Adipocyte (in vitro differentiated cells): ENCODE results near the gene FHOD1.

Experiments
- DNase-seq: peaks from one replicate; pipeline ENCODE4 v3.0.0-alpha.2; 2015; ENCODE audit warnings: low read depth
- H3K27me3 ChIP-seq: replicated peaks from 2 replicates; pipeline ENCODE4 v1.7.0; 2013; ENCODE audit warnings: mild to moderate bottlenecking, low read length, moderate library complexity; ENCODE audit not compliant: control insufficient read depth, insufficient read depth
- H3K36me3 ChIP-seq: 2 replicates; pipeline ENCODE4 v1.7.0; 2013; ENCODE audit warnings: low read length, mild to moderate bottlenecking, moderate library complexity; ENCODE audit not compliant: control insufficient read depth, insufficient read depth, severe bottlenecking
- H3K4me1 ChIP-seq: 2 replicates; pipeline ENCODE4 v1.7.0; 2013; ENCODE audit warnings: mild to moderate bottlenecking, low read length, moderate library complexity; ENCODE audit not compliant: control insufficient read depth, insufficient read depth
- H3K4me3 ChIP-seq: 2 replicates; pipeline ENCODE4 v1.7.0; 2013; ENCODE audit warnings: mild to moderate bottlenecking, low read length, moderate library complexity
- H3K9ac ChIP-seq: 2 replicates; pipeline ENCODE4 v1.7.0; 2013; ENCODE audit warnings: mild to moderate bottlenecking, low read length, moderate library complexity
- H3K9me3 ChIP-seq: 2 replicates; pipeline ENCODE4 v1.7.0; 2013; ENCODE audit warnings: mild to moderate bottlenecking, low read length, moderate library complexity; ENCODE audit not compliant: control insufficient read depth

Gene FHOD1

DNA sequence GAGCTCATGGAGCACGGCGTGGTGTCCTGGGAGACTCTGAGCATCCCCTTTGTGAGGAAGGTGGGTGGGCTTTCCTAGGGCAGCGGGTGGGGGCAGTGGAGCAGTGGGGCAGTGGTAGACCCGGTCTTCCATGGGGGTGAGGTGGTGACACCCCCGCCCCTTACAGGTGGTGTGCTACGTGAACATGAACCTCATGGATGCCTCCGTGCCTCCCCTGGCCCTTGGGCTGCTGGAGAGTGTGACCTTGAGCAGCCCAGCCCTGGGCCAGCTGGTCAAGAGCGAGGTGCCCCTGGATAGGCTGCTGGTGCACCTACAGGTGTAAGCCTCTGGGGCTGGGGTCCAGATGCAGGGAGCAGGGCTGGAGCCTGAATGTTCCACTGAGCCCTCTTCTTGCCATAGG, 46.8 kb downstream of the FHOD1 start:
- DNase-seq: no peak
- H3K4me1 ChIP-seq: peaks cover 7% of the 10 kb centered on the region
- no peak overlapping the region for H3K9ac ChIP-seq
- H3K4me3 ChIP-seq: no peak overlapping the region
- peaks cover 30% of the 10 kb centered on the region for H3K36me3 ChIP-seq
- H3K27me3 ChIP-seq: no peaks in the 10 kb centered on the region
- no peaks in the 10 kb centered on the region for H3K9me3 ChIP-seq

DNA sequence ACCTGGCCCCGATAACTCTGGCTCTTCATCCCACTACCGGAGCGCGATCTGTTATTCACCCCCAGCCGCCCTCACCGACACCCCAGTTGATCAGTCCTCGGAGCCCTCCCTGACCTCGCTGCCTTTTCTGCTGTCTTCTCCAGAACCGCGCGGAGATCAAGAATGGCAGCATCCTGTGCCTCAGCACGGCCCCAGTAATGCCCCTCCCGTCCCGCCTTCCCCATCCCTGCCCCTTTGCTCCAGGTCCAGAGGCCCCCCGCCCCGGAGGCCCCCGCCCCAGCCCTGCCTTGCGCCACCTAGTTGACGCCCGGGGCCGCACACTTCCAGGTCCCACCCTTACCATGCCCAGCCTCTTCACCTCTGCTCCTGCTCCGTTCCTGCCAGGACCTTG, 47.5 kb downstream of the FHOD1 start:
- Histone ChIP-seq H3K36me3 (peaks cover 37% of the 10 kb centered on the region), H3K27me3 (no peaks in the 10 kb centered on the region), H3K9ac (no peak overlapping the region), H3K9me3 (no peaks in the 10 kb centered on the region), H3K4me3 (no peak overlapping the region), H3K4me1 (peaks cover 7% of the 10 kb centered on the region)
- DNase-seq: no peak

- H3K9ac ChIP-seq: peak within 1 kb of the TSS; percentile 0
- no peaks in the 10 kb centered on the region for H3K27me3 ChIP-seq
- DNase-seq: no peak
- H3K9me3 ChIP-seq: no peaks in the 10 kb centered on the region
- peaks cover 43% of the 10 kb centered on the region for H3K36me3 ChIP-seq
- peaks cover 8% of the 10 kb centered on the region for H3K4me1 ChIP-seq
- H3K4me3 ChIP-seq: no peak within 1 kb of the TSS
These were observed 48.1 kb downstream of the FHOD1 start, which contains the start of gene ELMO3 for GRCh38 chr16:67199011-67199807. Gene ELMO3, plus strand, starts transcription at chr16:67199131. Its CDS starts 196 bp downstream, at chr16:67199327.

GRCh38 chr16:67198238-67198734, 49.0 kb downstream of the FHOD1 start:
- DNase-seq: no peak
- H3K4me3 ChIP-seq: no peak overlapping the region
- H3K9ac ChIP-seq: peak overlapping the region; percentile 0
- H3K27me3 ChIP-seq: no peaks in the 10 kb centered on the region
- peaks cover 17% of the 10 kb centered on the region for H3K4me1 ChIP-seq
- H3K36me3 ChIP-seq: peaks cover 50% of the 10 kb centered on the region
- H3K9me3 ChIP-seq: no peaks in the 10 kb centered on the region

- H3K27me3 ChIP-seq: no peaks in the 10 kb centered on the region
- peak overlapping the region; percentile 0 for H3K9ac ChIP-seq
- no peak overlapping the region for H3K4me3 ChIP-seq
- H3K4me1 ChIP-seq: peaks cover 23% of the 10 kb centered on the region
- no peak for DNase-seq
- peaks cover 50% of the 10 kb centered on the region for H3K36me3 ChIP-seq
- H3K9me3 ChIP-seq: no peaks in the 10 kb centered on the region
These were observed 49.6 kb downstream of the FHOD1 start for GRCh38 chr16:67197704-67198103.

- H3K4me1 ChIP-seq: peaks cover 24% of the 10 kb centered on the region
- no peak overlapping the region for H3K4me3 ChIP-seq
- no peak for DNase-seq
- H3K36me3 ChIP-seq: peaks cover 50% of the 10 kb centered on the region
- no peaks in the 10 kb centered on the region for H3K9me3 ChIP-seq
- no peak overlapping the region for H3K9ac ChIP-seq
- no peaks in the 10 kb centered on the region for H3K27me3 ChIP-seq
These were observed 50.4 kb downstream of the FHOD1 start for GRCh38 chr16:67196881-67197280.

GRCh38 chr16:67195676-67196075, 51.6 kb downstream of the FHOD1 start:
- DNase-seq: no peak
- Histone ChIP-seq H3K4me3 (no peak overlapping the region), H3K36me3 (peaks cover 46% of the 10 kb centered on the region), H3K27me3 (no peaks in the 10 kb centered on the region), H3K9ac (no peak overlapping the region), H3K9me3 (no peaks in the 10 kb centered on the region), H3K4me1 (peaks cover 24% of the 10 kb centered on the region)

DNA sequence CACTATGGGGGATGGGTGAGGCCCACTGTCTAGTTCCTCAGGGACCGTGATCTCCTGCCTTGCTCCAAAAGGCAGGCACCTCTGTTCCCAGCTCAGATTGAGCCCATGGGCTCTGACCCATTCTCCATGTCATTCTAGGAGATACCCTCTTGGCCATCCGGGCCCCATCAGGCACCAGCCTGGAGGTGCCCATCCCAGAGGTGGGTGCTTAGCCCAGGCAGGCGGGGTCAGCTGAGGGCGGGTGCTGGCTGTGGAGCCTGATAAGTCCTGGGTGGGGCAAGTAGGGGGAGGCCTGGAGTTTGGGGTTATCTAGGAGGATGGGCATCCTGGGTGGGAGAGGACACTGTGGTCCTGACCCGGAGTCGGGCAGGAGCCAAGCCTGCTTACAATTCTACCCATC, 53.0 kb downstream of the FHOD1 start:
- Histone ChIP-seq H3K9ac (peak overlapping the region; percentile 99), H3K27me3 (no peaks in the 10 kb centered on the region), H3K9me3 (no peaks in the 10 kb centered on the region), H3K36me3 (peaks cover 46% of the 10 kb centered on the region), H3K4me1 (peaks cover 24% of the 10 kb centered on the region), H3K4me3 (no peak overlapping the region)
- no peak for DNase-seq

GRCh38 chr16:67193536-67193935, 53.7 kb downstream of the FHOD1 start:
- Histone ChIP-seq H3K9ac (peak overlapping the region; percentile 99), H3K9me3 (no peaks in the 10 kb centered on the region), H3K36me3 (peaks cover 46% of the 10 kb centered on the region), H3K27me3 (no peaks in the 10 kb centered on the region), H3K4me3 (peak overlapping the region; percentile 98), H3K4me1 (peaks cover 23% of the 10 kb centered on the region)
- no peak for DNase-seq

DNA sequence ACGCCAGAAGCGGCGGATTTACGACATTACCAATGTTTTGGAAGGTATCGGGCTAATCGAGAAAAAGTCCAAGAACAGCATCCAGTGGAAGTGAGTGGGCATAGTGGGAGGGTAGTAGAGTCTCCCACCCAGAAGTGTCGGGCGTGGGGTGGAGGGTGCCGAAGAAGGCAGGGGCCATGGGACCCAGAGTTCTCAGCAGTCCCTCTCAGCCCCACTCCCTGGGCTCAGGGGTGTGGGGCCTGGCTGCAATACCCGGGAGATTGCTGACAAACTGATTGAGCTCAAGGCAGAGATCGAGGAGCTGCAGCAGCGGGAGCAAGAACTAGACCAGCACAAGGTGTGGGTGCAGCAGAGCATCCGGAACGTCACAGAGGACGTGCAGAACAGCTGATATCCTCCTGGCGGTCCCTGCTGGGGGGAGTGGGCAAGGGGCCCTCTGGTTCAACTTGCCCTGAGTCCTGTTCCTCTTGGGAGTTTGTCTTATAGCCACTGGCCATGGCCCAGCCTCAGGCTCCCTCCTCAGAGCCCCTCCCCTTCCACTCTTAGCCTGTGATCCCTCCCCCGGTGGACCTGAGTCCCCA, 54.4 kb downstream of the FHOD1 start:
- DNase-seq: no peak

GRCh38 chr16:67191995-67192681, 55.1 kb downstream of the FHOD1 start, which contains the start of gene E2F4:
Gene E2F4, plus strand, starts transcription at chr16:67192155. Its CDS starts 73 bp downstream, at chr16:67192228.
- H3K9me3 ChIP-seq: no peaks in the 10 kb centered on the region
- H3K36me3 ChIP-seq: peaks cover 36% of the 10 kb centered on the region
- H3K9ac ChIP-seq: peak within 1 kb of the TSS; percentile 99
- peak; percentile 98 for DNase-seq
- H3K4me3 ChIP-seq: peak within 1 kb of the TSS; percentile 98
- H3K4me1 ChIP-seq: peaks cover 17% of the 10 kb centered on the region
- no peaks in the 10 kb centered on the region for H3K27me3 ChIP-seq

More for the DNA sequence above, 54.4 kb downstream of the FHOD1 start:
- H3K4me1 ChIP-seq: peaks cover 21% of the 10 kb centered on the region
- H3K9me3 ChIP-seq: no peaks in the 10 kb centered on the region
- peak overlapping the region; percentile 98 for H3K4me3 ChIP-seq
- H3K27me3 ChIP-seq: no peaks in the 10 kb centered on the region
- H3K36me3 ChIP-seq: peaks cover 43% of the 10 kb centered on the region
- H3K9ac ChIP-seq: peak overlapping the region; percentile 99
